Transverse colon (tissue), 3 donors: Measurements from ENCODE around the gene C16orf86.

Source experiments
- CTCF ChIP-seq, 5 experiments: fragments of 200-600 bp in 3 of 5; fragments of 450-650 bp in 2 of 5; sonication (generic) in 3 of 5; IDR thresholded peaks; 1 replicate in 2 of 5; 2 replicates in 3 of 5; pipeline ENCODE4 v1.5.1; 2016 to 2017; ENCODE audit warnings: antibody characterized with exemption in 5 of 5, inconsistent platforms in 3 of 5, mild to moderate bottlenecking in 2 of 5, moderate library complexity in 1 of 5
- POLR2A ChIP-seq: fragments of 450-650 bp; IDR thresholded peaks from one replicate; pipeline ENCODE4 v1.6.1; 2016; ENCODE audit warnings: antibody characterized with exemption, mild to moderate bottlenecking, moderate library complexity

- TF ChIP-seq POLR2A (no peak), CTCF (IDR thresholded peaks at IDR 0.05) (no peak)
These were observed 41.8 kb downstream of the C16orf86 start for GRCh38 chr16:67708368-67708771.
